GM18499 (cell line): ENCODE data around the gene RAB43.

ENCODE experiments used
- ATAC-seq: cut with Tn5 transposase; IDR thresholded peaks from one replicate; pipeline ENCODE4 v1.9.1; 2021; ENCODE audit warnings: moderate number of reproducible peaks; ENCODE audit not compliant: insufficient read depth, unreplicated experiment

The RAB43 gene

GRCh38 chr3:129040579-129041300, 80.9 kb downstream of the RAB43 start:
- no peak for ATAC-seq

- no peak for ATAC-seq
These were observed 81.6 kb downstream of the RAB43 start for GRCh38 chr3:129040039-129040336.

- ATAC-seq, result no peak
These were observed 82.1 kb downstream of the RAB43 start for GRCh38 chr3:129039271-129040038.

GRCh38 chr3:129038121-129038855, 83.3 kb downstream of the RAB43 start:
- no peak for ATAC-seq
